Type B pancreatic cell (in vitro differentiated cells): ENCODE results near the gene SNX25. TPM values are rescaled to one million over a fixed set of nuclear protein-coding genes. Genes with fewer than 3 reads are reported as not detected.

Experiments used
- DNase-seq: peaks from one replicate; pipeline ENCODE4 v3.0.0; 2021; ENCODE audit warnings: mixed read lengths; ENCODE audit not compliant: unreplicated experiment; ENCODE audit errors: extremely low spot score
- H3K27ac Mint-ChIP-seq: 2 replicates; pipeline ENCODE4 v1.8.0; 2021; ENCODE audit warnings: mild to moderate bottlenecking, mixed read lengths
- H3K27me3 Mint-ChIP-seq: 2 replicates; pipeline ENCODE4 v1.8.0; 2021; ENCODE audit warnings: mixed read lengths
- H3K36me3 Mint-ChIP-seq: 2 replicates; pipeline ENCODE4 v1.8.0; 2021; ENCODE audit warnings: mixed read lengths
- H3K4me1 Mint-ChIP-seq: one replicate; pipeline ENCODE4 v1.8.0; 2021; ENCODE audit warnings: mixed read lengths; ENCODE audit not compliant: unreplicated experiment
- H3K4me3 Mint-ChIP-seq: 2 replicates; pipeline ENCODE4 v1.8.0; 2021; ENCODE audit warnings: mild to moderate bottlenecking, mixed read lengths
- H3K9me3 Mint-ChIP-seq: 2 replicates; pipeline ENCODE4 v1.8.0; 2021; ENCODE audit warnings: mixed read lengths
- total RNA-seq: library from RNA; stranded (reverse); gene quantifications from 2 replicates; pipeline ENCODE4 v1.2.1, GENCODE V29; 2021; ENCODE audit warnings: low replicate concordance
- TF ChIP-seq, protein P1 (sequence below): fragments of 200-600 bp; sonication (generic); conservative IDR thresholded peaks from 2 replicates; pipeline ENCODE4 v1.5.0; 2021; ENCODE audit warnings: antibody characterized with exemption, mild to moderate bottlenecking

SNX25 gene
- total RNA-seq, 1 donor from 2014 or later = 11.2 TPM

DNA sequence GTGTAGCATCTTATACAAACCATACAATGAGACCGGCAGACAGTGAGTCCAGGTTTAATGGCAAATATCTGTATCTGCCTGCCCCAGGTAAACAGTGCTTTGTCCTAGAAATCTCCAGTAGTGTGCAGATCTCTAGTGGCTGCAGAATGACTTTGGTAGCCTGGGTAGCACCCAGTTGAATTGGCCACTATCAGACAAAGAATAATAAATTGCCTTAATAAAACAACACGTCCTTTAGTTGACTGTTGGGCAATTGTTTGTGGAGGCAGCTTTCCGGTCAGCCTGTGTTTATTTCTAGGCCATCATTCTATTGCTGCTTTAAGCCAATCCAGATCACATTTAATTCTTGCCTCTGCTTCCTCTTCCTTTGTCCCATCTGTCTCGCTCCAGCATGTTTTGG lies 52.5 kb downstream of the SNX25 start:
- no peak for DNase-seq
- Mint-ChIP-seq H3K4me1 (peaks cover 5% of the 10 kb centered on the region), H3K27ac (no peak overlapping the region), H3K36me3 (peaks cover 3% of the 10 kb centered on the region), H3K4me3 (no peak overlapping the region), H3K27me3 (no peaks in the 10 kb centered on the region), H3K9me3 (no peaks in the 10 kb centered on the region)
- TF ChIP-seq, protein P1, sequence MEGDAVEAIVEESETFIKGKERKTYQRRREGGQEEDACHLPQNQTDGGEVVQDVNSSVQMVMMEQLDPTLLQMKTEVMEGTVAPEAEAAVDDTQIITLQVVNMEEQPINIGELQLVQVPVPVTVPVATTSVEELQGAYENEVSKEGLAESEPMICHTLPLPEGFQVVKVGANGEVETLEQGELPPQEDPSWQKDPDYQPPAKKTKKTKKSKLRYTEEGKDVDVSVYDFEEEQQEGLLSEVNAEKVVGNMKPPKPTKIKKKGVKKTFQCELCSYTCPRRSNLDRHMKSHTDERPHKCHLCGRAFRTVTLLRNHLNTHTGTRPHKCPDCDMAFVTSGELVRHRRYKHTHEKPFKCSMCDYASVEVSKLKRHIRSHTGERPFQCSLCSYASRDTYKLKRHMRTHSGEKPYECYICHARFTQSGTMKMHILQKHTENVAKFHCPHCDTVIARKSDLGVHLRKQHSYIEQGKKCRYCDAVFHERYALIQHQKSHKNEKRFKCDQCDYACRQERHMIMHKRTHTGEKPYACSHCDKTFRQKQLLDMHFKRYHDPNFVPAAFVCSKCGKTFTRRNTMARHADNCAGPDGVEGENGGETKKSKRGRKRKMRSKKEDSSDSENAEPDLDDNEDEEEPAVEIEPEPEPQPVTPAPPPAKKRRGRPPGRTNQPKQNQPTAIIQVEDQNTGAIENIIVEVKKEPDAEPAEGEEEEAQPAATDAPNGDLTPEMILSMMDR = no peak

DNA sequence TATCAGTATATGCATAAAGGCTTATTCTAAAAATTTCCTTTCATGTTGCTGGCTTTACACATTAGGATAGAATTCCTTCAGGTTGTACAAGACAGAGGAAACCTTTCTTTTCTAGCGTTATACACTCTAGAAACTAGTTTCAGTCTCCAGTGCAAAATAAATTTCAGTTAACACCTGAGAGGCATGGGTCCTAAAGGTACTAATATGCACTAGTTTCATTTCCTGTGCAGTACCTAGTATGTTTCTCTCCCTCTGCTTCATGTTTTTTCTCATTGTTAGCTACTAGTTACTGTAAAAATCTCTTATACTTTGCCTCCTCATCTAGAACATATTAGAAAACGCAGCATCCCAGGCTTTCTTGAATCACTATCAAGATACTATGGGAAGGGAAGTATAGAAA lies 54.0 kb downstream of the SNX25 start:
- Mint-ChIP-seq H3K27me3 (no peaks in the 10 kb centered on the region), H3K4me1 (peaks cover 5% of the 10 kb centered on the region), H3K9me3 (no peaks in the 10 kb centered on the region), H3K4me3 (no peak overlapping the region), H3K36me3 (peaks cover 9% of the 10 kb centered on the region), H3K27ac (no peak overlapping the region)
- TF ChIP-seq, protein P1 = no peak
- no peak for DNase-seq

DNA sequence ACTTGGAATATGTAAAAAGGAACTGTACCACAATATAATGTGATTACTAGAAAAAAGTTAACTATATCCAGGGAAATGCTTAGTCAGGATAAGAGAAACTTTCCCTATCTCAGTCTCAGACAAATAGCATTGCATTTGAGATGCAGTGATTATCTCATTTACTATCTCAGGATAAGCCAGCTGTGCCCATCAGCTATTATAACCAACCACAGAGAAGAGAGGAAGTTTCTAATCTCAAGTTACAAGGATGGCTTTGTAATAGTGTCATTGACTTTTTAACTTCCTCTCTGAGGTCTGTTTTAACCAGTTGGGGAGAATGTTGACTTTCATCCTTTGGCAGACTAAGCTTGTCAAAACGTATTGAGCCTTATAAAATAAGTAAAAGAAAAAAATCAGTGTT lies 56.5 kb downstream of the SNX25 start:
- Mint-ChIP-seq H3K4me1 (peaks cover 5% of the 10 kb centered on the region), H3K4me3 (no peak overlapping the region), H3K9me3 (no peaks in the 10 kb centered on the region), H3K36me3 (peaks cover 9% of the 10 kb centered on the region), H3K27me3 (no peaks in the 10 kb centered on the region), H3K27ac (no peak overlapping the region)
- no peak for DNase-seq
- TF ChIP-seq, protein P1 = no peak

DNA sequence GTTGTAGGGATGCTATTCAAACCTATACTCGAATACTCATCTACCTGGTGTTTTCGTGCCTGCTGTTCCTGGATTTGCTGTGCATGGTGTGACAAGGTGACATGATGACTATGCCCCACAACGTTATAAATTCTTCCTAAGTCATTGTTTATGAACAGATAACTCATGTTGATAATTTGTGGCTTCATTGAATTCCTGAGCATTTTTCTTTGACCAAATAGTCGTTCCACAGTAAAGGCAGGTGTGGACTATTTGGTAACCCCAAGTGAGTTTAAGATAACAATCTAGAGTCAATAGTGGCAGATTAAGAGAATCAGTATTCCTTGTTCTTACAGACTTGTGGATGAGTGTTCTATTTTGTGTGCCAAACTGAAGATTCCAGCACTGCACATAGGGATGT lies 59.9 kb downstream of the SNX25 start:
- Mint-ChIP-seq H3K36me3 (peaks cover 18% of the 10 kb centered on the region), H3K27ac (no peak overlapping the region), H3K4me3 (no peak overlapping the region), H3K4me1 (peaks cover 5% of the 10 kb centered on the region), H3K9me3 (no peaks in the 10 kb centered on the region), H3K27me3 (no peaks in the 10 kb centered on the region)
- DNase-seq = no peak
- TF ChIP-seq, protein P1 = no peak

DNA sequence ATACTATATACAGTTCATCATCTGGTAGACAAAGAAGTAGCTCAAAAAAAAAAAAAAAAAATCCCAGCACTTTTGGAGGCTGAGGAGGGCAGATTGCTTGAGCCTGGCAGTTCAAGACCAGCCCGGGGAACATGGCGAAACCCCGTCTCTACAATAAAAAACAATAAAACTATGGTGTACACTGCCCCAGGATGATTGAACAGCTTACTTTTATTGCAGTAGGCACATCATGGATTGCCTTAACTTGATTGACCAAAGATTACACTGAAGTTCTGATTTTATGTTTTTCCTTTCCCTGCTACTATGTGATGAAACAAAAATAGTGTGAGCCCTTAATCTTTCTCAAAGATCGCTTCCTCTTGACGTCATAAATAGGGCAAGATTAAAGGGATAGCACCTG lies 60.6 kb downstream of the SNX25 start:
- H3K36me3 Mint-ChIP-seq = peaks cover 18% of the 10 kb centered on the region
- TF ChIP-seq, protein P1 = no peak
- H3K4me3 Mint-ChIP-seq = no peak overlapping the region
- no peak for DNase-seq
- H3K27me3 Mint-ChIP-seq = no peaks in the 10 kb centered on the region
- no peaks in the 10 kb centered on the region for H3K9me3 Mint-ChIP-seq
- H3K4me1 Mint-ChIP-seq = peaks cover 5% of the 10 kb centered on the region
- H3K27ac Mint-ChIP-seq = no peak overlapping the region

DNA sequence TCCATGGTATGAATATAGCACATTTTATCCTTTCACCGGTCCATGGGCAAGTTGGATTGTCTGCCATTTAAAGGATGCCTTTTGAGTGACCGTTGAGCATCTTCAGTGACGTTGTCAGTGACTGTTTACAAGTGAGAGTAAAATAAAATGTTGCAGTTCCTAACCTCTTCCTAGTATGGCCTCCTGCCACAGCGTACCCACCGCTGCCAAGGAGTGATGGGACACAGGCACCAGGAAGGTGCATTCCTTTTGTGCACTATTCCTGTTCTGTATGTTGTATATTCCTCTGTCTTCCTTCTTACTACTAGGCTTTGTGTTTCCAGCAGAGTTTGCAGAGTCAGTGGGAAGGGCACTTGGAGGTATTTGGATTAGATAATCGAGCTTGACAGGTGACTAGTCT lies 61.5 kb downstream of the SNX25 start:
- TF ChIP-seq, protein P1 = no peak
- Mint-ChIP-seq H3K9me3 (no peaks in the 10 kb centered on the region), H3K27me3 (no peaks in the 10 kb centered on the region), H3K27ac (no peak overlapping the region), H3K36me3 (peaks cover 18% of the 10 kb centered on the region), H3K4me1 (peaks cover 2% of the 10 kb centered on the region), H3K4me3 (no peak overlapping the region)
- no peak for DNase-seq
